OCI-LY3 (cell line): ENCODE results near the gene PHF14.

Source experiments
- CTCF ChIP-seq: fragments of 200-600, 300-600 bp; sonication (generic); IDR thresholded peaks from 2 replicates; pipeline ENCODE4 v1.5.1; 2014; ENCODE audit warnings: antibody characterized with exemption, low read length, low read depth
- EZH2phosphoT487 ChIP-seq: fragments of 200-600 bp; shearing (Covaris generic); IDR thresholded peaks from 2 replicates; pipeline ENCODE4 v1.6.1; 2018; ENCODE audit warnings: antibody characterized with exemption, mixed run types, low read depth

- no peak for TF ChIP-seq CTCF
- TF ChIP-seq EZH2phosphoT487, result no peak
Measured at GRCh38 chr7:11195502-11195901, 221.8 kb downstream of the PHF14 start.
